ENCODE measurements around the gene SPDYE4. TPM values are rescaled to one million over a fixed set of nuclear protein-coding genes. Genes with fewer than 3 reads are reported as not detected.

The SPDYE4 gene
- total RNA-seq, result not detected in 2 replicates

GRCh38 chr17:8758137-8758596, at the start of gene SPDYE4:
SPDYE4 (minus strand) TSS chr17:8758546; CDS start chr17:8758382, 164 bp downstream.

GRCh38 chr17:8798846-8799569, 40.7 kb upstream of the SPDYE4 start, which contains the start of gene MFSD6L:
MFSD6L (minus strand) TSS chr17:8799365; CDS start chr17:8799120, 245 bp downstream.

Other genes with a start within 250 kb of the SPDYE4 start
- gene MYH10, start 127.8 kb downstream of the SPDYE4 start, total RNA-seq, result 318 and 337 TPM in 2 replicates
- not detected in 2 replicates for gene CCDC42, start 13.7 kb downstream of the SPDYE4 start, total RNA-seq
- gene MFSD6L, start 40.8 kb upstream of the SPDYE4 start, total RNA-seq, result not detected in 2 replicates
- gene PIK3R6, start 109.1 kb upstream of the SPDYE4 start, total RNA-seq, result under 0.01 TPM in 1 of 2 replicates, not detected in the other
- not detected in 2 replicates for gene PIK3R5, start 207.2 kb upstream of the SPDYE4 start, total RNA-seq